HG02852 (cell line): ENCODE measurements around the gene RAMP2.

Source experiments
- ATAC-seq: cut with Tn5 transposase; IDR thresholded peaks from one replicate; pipeline ENCODE4 v1.9.1; 2021; ENCODE audit warnings: mild to moderate bottlenecking, moderate library complexity; ENCODE audit not compliant: unreplicated experiment

RAMP2 gene

DNA sequence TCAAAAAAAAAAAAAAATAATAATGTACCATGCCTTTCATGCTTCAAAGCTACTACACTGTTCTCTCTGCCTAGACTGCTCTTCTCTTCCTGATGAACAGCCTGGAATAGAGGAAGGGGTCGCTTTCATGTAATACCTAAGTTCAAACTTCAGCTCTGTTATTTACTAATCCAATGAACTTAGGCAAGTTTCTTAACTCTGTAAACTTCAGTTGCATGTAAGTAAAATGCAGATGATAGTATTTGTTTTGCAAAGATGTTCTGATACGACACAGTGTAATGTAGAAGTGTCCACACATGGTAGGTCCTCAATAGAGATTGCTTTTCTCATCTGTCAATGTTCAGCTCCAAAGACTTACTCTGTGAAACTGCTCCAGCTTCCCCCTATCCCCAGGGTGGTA lies 30.9 kb downstream of the RAMP2 start:
- no peak for ATAC-seq

DNA sequence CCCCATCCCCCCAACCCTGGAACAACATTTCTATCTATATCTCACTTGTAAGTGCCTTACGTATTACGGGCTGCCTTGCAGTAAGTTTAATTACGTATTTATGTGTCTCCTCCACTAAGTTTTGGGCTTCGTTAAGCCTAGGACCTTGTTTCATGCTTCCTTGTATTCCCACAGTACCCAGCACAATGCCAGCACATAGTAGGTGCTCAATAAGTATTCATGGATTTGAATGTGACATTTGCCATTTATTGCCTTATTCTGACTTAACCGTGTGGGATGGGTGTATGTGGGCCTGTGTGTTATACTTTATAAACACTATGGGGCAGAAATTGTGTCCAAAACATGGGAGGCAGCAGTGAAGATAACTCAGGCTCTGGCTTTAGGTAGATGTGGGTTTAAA lies 31.5 kb downstream of the RAMP2 start:
- ATAC-seq: no peak

DNA sequence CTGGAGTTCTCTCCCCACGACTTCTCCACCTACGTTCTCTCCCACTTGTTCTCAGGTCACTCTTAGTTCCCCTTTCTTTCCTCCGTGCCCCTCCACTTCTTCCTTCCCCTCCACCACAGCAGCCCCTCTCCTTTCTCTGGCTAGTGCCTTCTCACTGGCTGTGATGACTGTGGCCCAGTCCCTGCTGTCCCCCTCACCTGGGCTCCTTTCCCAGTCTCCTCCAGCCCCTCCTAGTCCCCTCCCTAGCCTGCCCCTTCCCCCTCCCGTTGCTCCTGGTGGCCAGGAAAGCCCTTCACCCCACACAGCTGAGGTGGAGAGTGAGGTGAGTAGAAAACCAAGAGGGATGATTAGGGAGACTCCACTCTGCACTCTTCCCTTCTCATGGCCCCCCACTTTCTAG lies 34.0 kb downstream of the RAMP2 start:
- ATAC-seq: no peak

DNA sequence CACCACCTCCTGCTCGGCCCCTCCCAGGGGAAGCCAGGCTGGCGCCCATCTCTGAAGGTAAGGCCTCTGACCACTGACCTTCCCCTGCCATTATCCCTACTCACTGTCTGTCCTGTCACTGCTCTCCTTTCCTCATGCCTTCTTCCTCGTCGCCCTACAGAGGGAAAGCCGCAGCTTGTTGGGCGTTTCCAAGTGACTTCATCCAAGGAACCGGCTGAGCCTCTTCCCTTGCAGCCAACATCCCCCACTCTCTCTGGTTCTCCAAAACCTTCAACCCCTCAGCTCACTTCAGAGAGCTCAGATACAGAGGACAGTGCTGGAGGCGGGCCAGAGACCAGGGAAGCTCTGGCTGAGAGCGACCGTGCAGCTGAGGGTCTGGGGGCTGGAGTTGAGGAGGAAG lies 34.4 kb downstream of the RAMP2 start:
- ATAC-seq: no peak

DNA sequence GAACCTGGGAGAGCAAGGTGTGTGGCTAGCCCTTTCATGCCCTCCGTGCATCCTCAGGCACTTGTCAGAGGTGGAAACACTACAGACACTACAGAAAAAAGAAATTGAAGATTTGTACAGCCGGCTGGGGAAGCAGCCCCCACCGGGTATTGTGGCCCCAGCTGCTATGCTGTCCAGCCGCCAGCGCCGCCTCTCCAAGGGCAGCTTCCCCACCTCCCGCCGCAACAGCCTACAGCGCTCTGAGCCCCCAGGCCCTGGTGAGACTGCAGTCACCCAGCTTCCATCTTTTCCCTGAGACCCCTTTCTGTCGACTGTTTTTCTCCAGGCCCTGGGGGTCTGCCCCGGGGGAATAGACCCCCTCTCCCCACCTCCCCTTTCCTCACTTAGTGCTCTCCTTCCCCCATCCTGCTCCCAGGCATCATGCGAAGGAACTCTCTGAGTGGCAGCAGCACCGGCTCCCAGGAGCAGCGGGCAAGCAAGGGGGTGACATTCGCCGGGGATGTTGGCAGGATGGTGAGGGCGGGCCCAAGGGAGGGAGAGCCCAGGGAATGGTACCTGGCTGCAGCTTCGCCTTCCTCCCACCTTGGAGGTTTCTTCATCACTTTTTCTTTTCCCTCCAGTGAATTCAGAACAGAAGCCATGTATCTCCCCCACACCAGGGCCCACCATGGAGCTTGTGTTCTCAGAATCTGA lies 35.2 kb downstream of the RAMP2 start:
- no peak for ATAC-seq

DNA sequence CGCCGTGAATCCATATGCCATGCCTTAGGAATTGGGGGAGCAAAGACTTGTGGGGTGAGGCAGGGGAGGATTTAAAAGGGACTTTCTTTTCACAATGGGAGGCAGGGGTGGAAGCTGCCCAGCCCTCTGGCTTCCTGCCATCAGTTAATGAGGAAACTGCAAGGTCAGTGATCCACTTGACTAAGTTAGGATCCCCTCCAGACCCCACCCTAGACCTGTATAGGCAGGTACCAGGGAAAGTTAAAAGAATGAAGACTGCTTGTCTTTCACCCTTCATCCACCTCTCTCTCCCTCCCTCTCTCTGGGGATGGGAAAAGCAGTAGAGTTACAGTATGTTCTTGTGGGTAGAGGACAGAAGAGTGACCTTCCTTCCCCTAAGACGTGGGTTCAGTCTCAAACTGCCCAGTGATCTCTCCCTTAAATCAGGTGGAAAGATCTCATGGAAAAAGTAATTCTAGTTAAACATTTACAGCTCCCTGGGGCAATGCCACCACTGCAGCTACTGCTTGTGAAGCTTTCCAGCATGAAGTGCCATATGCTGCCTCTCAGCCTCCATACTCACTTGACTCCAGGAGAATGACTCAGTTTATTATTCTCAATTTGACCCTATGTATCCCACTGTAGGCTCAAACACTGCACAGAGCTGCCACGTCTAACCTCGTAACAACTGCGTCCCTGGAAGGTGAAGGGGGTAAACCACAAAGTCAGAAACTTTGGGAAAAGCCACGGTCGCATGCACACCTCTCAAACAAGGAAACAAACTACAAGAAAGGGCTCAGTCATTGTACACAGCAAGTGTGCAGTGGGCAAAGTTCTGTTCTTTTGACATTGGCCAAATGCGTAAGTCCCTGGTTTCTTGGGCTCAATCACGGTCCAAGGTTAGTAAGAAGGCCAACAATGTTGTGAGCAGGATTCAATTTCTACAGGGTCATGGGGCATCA lies 36.3 kb downstream of the RAMP2 start:
- ATAC-seq: no peak

DNA sequence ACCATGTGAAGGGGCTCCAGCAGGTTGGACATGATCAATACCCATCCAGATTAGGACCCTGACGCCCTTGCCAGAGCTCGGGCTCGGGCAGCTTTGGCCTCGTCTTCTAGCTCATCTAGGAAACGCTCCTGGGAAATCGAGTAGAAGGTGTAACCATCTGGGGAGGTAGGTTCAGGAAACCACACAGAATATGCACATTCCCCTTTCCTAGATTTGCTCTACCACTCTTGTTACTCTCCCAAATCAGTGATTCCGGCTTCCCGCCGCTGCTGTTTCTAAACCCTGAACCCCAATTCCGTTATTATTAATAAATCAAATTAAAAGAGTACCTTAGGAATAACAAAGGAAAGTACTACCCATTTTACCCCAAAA lies 37.0 kb downstream of the RAMP2 start:
- ATAC-seq: no peak

DNA sequence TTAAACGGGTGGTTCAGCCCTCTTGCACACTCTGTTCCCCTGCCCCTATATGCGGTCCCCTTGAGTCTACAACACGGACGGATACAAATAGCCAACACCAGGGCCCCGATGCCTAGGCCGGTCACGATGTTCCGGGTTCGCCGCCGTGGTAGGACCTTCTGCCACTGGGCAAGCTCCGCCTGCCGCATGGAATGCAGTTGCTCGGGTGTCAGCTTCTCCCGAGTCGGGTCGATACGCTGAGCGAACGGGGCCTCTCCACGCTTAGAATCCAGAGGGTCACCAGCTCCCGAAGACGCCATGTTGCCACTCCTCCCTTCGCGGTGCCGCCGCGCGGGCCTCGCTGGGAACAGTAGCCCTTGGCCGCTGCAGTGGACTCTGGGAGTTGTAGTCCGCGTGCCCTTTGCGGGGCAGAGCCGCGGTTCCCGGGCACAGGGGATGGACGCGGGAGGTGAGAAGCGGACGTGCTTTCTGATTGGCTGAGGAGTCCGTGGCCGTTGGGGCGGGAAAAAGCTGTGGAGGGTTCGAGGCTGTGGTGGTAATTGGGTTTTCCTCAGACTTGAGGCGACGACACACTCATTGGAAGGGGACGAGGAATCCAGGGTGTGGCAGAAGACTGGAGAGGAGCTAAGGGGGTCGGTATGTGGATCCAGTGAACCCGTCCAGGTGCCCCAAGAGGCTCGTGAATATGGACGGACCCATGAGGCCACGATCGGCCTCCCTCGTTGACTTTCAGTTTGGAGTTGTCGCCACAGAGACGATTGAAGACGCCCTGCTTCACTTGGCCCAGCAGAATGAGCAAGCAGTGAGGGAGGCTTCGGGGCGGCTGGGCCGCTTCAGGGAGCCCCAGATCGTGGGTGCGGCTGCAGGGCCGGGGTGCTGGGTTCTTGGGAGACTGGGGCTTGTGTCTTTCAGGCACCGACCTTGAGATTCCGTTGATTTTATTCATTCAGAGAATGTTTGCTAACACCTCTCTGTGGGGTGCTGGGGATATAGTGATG lies 37.7 kb downstream of the RAMP2 start, which contains the start of the genes CNTD1 and COA3:
Gene CNTD1, plus strand, starts transcription at position 479 of the 998 bp plus-strand sequence. Its CDS starts 207 bp downstream, at position 686.
Gene COA3, minus strand, starts transcription at position 322 of the 998 bp plus-strand sequence. Its CDS starts 23 bp downstream, at position 299.
- ATAC-seq: peak; percentile 65

DNA sequence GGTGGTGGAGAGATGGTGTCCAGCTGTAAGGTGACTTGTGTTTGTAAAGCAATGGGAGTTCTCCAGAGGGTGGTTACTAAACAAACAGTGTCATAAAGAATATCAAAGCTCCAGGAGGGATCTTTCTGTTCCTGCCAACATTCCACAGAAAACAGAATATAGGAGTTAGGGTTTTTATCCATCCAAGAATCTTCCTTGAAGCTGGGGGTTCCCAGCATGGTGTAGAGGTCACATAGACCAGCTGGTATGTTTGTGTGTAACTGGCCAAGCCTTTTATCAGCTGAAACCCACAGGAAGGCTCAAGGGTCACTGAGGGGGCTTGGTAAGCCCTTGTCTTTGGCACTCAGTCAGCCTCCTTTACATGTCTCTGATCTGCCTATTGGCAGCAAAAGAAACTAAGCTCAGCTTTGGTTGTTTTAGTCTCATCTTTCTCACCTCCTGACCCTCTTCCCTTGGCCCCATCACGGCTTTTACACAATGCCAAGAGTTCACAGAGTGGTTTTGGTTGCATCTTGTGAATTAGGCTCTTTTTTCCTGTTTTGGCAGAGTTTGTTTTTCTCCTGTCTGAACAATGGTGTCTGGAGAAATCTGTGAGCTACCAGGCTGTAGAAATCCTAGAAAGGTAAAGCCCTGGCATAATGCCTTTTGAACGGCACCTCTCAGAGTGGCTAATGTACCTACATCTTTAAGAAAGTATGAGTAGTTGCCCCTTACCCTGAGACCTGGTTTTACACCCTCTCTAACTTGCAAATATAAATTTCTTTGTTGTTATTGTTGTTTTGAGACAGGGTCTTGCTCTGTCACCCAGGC lies 42.3 kb downstream of the RAMP2 start:
- no peak for ATAC-seq

DNA sequence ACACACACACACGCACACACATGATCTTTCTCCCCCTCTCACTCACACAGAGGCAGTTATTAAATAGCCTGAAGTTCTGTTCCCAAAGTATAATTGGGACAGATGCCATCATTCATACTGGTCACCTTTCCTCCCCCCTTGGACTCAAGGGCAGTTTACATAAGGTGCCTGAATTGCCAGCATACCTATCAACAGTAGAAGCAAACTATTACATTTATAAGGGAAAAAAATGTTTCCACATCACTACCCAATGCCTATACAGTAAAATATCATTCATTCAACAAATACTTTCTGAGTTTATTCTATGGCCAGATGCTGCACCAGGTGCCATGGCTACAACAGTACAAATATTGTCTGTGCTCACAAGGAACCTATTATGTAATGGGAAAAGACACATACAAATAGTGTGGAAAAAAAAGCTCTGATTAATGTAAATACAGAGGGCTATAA lies 43.9 kb downstream of the RAMP2 start:
- ATAC-seq: no peak

DNA sequence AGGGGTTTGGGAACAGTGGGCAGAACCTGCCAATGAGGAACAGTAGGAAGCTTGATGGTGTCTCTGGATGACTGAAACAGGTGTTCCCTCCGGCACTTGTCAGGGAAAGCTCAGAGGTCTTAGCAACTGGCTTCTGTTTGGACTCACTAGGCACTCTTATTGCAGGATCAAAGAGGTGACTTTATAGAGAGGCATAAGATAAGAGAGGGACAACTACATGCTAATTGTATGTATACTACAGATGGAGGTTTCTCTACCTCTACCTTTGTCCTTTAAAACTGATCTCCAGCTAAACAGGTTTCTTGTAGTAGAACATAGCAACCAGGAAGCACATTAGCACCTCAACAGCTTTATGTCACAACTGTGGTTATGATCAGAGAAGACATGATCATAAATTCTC lies 45.2 kb downstream of the RAMP2 start:
- no peak for ATAC-seq

DNA sequence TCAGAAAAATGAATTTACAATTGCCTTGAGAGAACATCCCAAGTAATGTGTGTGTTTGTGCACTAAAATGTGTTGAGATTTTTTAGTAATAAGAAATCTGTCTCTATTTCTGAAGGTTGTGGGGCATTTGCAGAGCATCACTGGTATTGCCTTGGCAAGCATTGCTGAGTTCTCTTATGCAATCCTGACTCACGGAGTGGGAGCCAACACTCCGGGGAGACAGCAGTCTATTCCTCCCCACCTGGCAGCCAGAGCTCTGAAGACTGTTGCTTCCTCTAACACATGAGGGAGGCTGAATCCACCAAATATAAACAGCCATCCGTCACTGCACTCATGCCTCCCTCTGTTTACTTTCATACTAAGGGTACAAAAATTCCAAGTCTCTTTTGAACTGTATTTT lies 48.2 kb downstream of the RAMP2 start:
- ATAC-seq: no peak
